ENCODE results near the gene BAIAP3. TPM values are rescaled to one million over a fixed set of nuclear protein-coding genes. Genes with fewer than 3 reads are reported as not detected.

BAIAP3 gene
- total and polyA plus RNA-seq, 2 donors, result 0.63 to 2.7 TPM

DNA sequence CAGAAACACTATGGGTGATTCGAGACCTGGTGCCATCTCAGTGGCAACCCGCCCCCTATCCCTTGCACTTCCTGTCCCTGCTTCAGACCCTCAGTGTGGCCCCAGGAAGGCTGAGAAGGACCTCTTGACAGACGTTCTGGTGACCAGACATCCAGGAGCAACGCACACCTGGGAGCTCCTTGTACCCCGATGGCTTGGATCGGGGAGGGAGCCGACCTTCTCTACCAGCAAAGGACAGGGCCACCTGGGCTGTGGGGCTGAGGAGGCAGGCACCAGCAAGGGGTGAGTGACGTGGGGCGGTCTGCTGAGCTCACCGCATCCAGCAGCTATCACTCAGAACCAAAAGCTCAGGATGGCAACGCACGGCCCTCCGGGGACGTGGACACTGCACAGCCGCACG, 53.9 kb downstream of the BAIAP3 start:
- no peak overlapping the region for H3K27ac ChIP-seq (ENCODE audit: low read depth)
- WGBS, result 90% methylated on average over 16 of the region's 16 CpGs
- DNase-seq (ENCODE audit: extremely low spot score), result no peak
- H3K4me3 ChIP-seq (ENCODE audit: low read depth, low read length), result no peak overlapping the region
- peaks cover 8% of the 10 kb centered on the region for H3K36me3 ChIP-seq (ENCODE audit: insufficient read depth)
- H3K4me1 ChIP-seq (ENCODE audit: insufficient read depth), result no peaks in the 10 kb centered on the region

DNA sequence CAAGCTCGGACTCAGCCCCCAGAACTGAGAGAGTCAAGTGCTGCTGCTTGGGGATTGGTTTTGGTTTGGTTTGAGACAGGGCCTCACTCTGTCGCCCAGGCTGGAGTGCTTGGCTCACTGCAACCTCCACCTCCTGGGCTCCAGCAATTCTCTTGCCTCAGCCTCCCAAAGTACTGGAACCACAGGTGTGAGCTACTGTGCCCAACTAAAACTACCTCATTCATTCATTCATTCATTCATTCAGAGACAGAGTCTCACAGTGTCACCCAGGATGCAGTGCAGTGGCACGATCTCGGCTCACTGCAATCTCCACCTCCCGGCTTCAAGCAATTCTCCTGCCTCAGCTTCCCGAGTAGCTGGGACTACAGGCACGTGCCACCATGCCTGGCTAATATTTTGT, 56.3 kb downstream of the BAIAP3 start:
- no peaks in the 10 kb centered on the region for H3K4me1 ChIP-seq (ENCODE audit: insufficient read depth)
- no peak overlapping the region for H3K27ac ChIP-seq (ENCODE audit: low read depth)
- DNase-seq (ENCODE audit: extremely low spot score), result no peak
- 91% methylated on average over 7 of the region's 7 CpGs for WGBS
- H3K36me3 ChIP-seq (ENCODE audit: insufficient read depth), result peaks cover 4% of the 10 kb centered on the region
- H3K4me3 ChIP-seq (ENCODE audit: low read depth, low read length), result no peak overlapping the region

DNA sequence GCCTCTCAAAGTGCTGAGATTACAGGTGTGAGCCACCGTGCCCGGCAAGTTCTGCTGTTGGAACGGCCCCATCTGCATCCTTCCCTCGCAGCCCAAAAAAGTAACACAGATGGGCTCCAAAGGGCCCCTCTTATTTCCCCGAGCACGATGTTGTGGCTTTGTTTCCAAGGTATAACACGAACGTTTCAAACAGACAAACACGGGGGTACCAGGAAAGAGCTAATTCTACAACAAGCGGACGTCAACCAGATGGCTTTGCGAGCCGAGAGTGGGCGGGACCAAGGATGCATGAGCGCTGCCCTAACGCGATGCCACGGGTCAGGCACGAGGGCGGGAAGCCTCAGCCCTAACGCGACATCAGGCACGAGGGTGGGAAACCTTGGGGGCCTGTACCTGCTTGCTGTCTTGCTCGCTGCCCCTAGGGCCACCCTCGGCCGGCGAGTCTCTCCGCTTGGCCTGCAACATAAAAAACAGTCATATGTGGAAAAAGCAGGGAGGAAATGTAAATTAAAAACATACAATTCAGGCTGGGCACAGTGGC, 56.9 kb downstream of the BAIAP3 start:
- Histone ChIP-seq H3K27ac (ENCODE audit: low read depth) (no peak overlapping the region), H3K4me1 (ENCODE audit: insufficient read depth) (no peaks in the 10 kb centered on the region), H3K4me3 (ENCODE audit: low read depth, low read length) (no peak overlapping the region), H3K36me3 (ENCODE audit: insufficient read depth) (peaks cover 4% of the 10 kb centered on the region)
- 82% methylated on average over 28 of the region's 28 CpGs for WGBS
- no peak for DNase-seq (ENCODE audit: extremely low spot score)

DNA sequence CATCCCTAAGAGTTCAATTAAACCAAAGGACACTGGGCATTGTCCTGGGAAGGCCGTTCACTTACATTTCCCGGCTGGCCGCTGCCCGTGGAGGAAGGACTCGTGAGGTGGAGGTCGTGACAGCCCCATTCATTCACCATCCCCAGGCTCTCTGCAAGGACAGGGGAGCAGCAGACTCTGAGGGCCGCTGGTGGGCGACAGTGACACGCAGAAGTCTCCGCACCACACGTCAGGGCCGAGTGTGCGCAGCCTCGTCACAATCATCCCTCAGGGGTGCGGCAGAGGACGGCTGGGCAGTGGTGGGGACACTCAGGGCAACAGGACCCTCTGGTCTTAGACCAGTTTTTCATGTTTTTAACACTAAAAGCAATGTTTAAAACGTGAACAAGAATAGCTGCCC, 59.4 kb downstream of the BAIAP3 start:
- Histone ChIP-seq H3K4me1 (ENCODE audit: insufficient read depth) (no peaks in the 10 kb centered on the region), H3K4me3 (ENCODE audit: low read depth, low read length) (no peak overlapping the region), H3K27ac (ENCODE audit: low read depth) (no peak overlapping the region), H3K36me3 (ENCODE audit: insufficient read depth) (peaks cover 4% of the 10 kb centered on the region)
- 92% methylated on average over 17 of the region's 17 CpGs for WGBS
- DNase-seq (ENCODE audit: extremely low spot score), result no peak

DNA sequence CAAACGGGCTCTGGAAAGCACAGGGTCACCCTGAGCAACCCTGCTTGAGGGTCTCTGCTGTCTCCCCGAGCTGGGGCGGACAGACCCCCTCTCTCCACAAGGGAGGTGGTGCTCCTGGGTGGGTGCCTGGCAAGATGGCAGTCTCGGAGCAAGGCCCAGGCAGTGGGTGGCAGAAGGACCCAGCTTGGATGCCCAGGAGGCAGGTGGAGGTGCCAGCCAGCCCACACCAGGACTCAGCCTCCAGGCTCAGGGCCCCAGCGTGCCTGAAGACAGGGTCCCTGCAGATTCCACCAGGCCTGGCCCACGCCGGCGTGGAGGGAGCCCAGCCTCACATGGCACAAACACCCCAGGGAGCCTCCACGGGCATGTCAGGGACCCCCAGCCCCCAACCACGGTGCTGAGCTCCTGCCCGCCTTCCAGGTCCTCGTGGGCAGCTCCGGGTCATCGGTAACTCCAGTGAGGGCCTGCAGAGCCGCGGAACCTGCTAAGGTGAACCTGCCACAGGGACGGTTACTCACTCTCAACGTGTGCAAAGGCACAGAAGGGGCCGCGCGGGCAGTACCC, 60.2 kb downstream of the BAIAP3 start:
- no peak for DNase-seq (ENCODE audit: extremely low spot score)
- Histone ChIP-seq H3K4me1 (ENCODE audit: insufficient read depth) (no peaks in the 10 kb centered on the region), H3K36me3 (ENCODE audit: insufficient read depth) (peaks cover 4% of the 10 kb centered on the region), H3K4me3 (ENCODE audit: low read depth, low read length) (no peak overlapping the region), H3K27ac (ENCODE audit: low read depth) (no peak overlapping the region)
- WGBS, result 96% methylated on average over 21 of the region's 21 CpGs

DNA sequence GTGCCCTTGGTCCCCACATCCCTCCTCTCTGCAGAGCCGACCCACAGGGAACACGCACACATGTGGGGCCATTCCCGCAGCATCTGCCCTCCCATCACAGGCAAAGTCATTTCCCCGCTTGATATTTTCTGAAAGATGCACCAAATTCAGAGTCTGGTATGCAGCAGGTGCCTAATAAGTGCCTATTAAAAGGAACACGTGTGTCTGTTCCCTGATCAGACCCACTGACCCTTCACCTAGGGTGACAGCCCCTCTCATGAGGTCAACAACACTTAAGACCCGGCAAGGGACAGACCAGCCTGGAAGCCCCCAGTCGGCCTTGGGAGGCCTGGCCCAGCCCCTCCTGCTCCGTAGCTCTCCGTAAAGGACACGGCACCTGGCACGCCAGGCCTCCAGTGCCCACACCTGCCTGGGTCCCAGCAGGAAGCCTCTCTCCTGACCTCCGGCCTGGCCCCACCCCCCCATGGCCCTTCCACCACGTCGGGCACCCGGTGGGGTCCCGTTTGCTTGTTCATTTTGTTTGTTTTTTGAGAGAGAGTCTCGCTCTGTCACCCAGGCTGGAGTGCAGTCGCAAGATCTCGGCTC, 61.0 kb downstream of the BAIAP3 start:
- Histone ChIP-seq H3K27ac (ENCODE audit: low read depth) (no peak overlapping the region), H3K4me1 (ENCODE audit: insufficient read depth) (no peaks in the 10 kb centered on the region), H3K36me3 (ENCODE audit: insufficient read depth) (peaks cover 4% of the 10 kb centered on the region), H3K4me3 (ENCODE audit: low read depth, low read length) (no peak overlapping the region)
- 90% methylated on average over 19 of the region's 19 CpGs for WGBS
- DNase-seq (ENCODE audit: extremely low spot score), result no peak

DNA sequence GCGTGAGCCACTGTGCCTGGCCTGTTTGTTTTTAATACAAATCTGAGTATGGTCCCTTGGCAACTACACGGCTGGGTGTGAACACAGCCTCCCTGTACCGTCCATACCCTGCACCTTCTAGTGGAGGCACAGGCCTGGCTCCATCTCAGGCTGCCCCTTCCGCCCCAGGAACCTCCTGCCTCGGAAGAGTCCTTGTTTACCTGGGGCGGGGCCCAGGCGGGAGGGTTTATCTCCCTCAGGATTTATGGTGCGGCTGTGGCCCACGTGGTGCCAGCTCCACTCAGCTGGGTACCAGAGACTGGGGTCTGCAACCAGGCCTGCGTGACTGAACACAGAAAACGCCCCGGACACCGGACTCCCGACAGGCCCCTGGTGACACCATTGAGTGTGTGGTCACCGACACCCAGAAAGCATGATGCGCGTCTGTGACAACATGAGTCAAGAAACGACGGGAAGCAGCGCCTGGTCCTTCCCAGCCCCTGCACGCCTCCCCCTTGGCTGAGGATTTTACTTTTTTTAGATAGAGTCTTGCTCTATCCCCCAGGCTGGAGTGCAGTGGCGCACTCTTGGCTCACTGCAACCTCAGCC, 62.1 kb downstream of the BAIAP3 start:
- Histone ChIP-seq H3K4me3 (ENCODE audit: low read depth, low read length) (no peak overlapping the region), H3K36me3 (ENCODE audit: insufficient read depth) (peaks cover under 1% of the 10 kb centered on the region), H3K4me1 (ENCODE audit: insufficient read depth) (no peaks in the 10 kb centered on the region), H3K27ac (ENCODE audit: low read depth) (no peak overlapping the region)
- no peak for DNase-seq (ENCODE audit: extremely low spot score)
- WGBS, result 86% methylated on average over 22 of the region's 22 CpGs

DNA sequence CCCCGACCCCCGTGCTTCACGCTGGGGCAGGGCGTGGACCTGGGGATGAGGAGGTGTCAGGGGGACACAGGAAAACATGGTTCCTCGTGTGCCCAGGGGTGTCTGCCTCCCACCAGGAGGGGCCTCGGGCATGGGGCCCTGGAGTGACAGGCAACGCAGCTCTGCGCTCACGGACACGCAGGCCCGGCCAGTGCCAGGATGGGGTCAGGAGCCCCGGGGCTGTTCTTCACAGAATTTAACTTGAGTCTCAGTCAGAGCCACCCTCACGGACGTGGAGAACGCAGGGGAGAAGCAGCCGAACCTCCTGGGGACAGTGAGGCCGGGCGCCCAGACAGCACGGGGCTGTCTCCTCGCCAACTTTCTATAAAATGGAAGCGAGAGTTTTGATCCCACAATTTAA, 64.3 kb downstream of the BAIAP3 start:
- Histone ChIP-seq H3K36me3 (ENCODE audit: insufficient read depth) (peaks cover 4% of the 10 kb centered on the region), H3K4me1 (ENCODE audit: insufficient read depth) (no peaks in the 10 kb centered on the region), H3K4me3 (ENCODE audit: low read depth, low read length) (no peak overlapping the region), H3K27ac (ENCODE audit: low read depth) (no peak overlapping the region)
- DNase-seq (ENCODE audit: extremely low spot score), result no peak
- 92% methylated on average over 20 of the region's 21 CpGs for WGBS

DNA sequence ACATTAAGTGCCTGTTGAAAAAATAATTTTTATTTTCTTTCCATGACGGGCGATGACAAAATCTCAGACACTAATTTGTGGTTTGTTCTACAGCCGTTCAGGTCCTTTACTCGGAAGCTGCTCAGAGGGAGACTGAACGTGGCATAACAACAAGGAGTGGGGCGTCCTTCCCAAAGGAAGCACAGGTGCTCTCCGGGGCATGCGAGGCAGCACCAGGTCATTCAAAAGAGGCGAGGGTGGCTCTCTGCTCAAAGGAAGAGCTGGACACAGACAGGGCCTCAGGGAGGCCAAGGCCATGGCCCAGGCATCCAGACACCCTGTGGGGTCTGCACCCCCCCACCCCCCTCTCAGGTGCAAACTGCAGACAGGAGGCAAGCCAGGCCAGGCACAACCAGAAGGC, 64.9 kb downstream of the BAIAP3 start:
- Histone ChIP-seq H3K36me3 (ENCODE audit: insufficient read depth) (peaks cover 7% of the 10 kb centered on the region), H3K27ac (ENCODE audit: low read depth) (no peak overlapping the region)
- WGBS, result 94% methylated on average over 9 of the region's 9 CpGs

More for the DNA sequence above, 64.9 kb downstream of the BAIAP3 start:
- Histone ChIP-seq H3K4me1 (ENCODE audit: insufficient read depth) (no peaks in the 10 kb centered on the region), H3K4me3 (ENCODE audit: low read depth, low read length) (no peak overlapping the region)
- DNase-seq (ENCODE audit: extremely low spot score), result no peak

Other genes with a start within 250 kb of the BAIAP3 start
- gene C1QTNF8, start 237.4 kb upstream of the BAIAP3 start, total RNA-seq, result not detected
- not detected for gene C1QTNF8, start 237.4 kb upstream of the BAIAP3 start, polyA plus RNA-seq
- gene CACNA1H, start 180.5 kb upstream of the BAIAP3 start, total RNA-seq, result 10.6 TPM
- gene CACNA1H, start 180.5 kb upstream of the BAIAP3 start, polyA plus RNA-seq, result 151 TPM
- not detected for gene TPSG1, start 108.4 kb upstream of the BAIAP3 start, total RNA-seq
- gene TPSG1, start 108.4 kb upstream of the BAIAP3 start, polyA plus RNA-seq, result 0.71 TPM
- 4.4 TPM for gene TPSB2, start 103.5 kb upstream of the BAIAP3 start, total RNA-seq
- gene TPSB2, start 103.5 kb upstream of the BAIAP3 start, polyA plus RNA-seq, result 80.3 TPM
- gene TPSAB1, start 92.9 kb upstream of the BAIAP3 start, total RNA-seq, result 10.8 TPM
- gene TPSAB1, start 92.9 kb upstream of the BAIAP3 start, polyA plus RNA-seq, result 72.9 TPM
- 1.1 TPM for gene TPSD1, start 77.6 kb upstream of the BAIAP3 start, total RNA-seq
- gene TPSD1, start 77.6 kb upstream of the BAIAP3 start, polyA plus RNA-seq, result 2.1 TPM
- 41.9 TPM for gene UBE2I, start 24.0 kb upstream of the BAIAP3 start, total RNA-seq
- 84.1 TPM for gene UBE2I, start 24.0 kb upstream of the BAIAP3 start, polyA plus RNA-seq
- 22.3 TPM for gene TSR3, start 18.2 kb downstream of the BAIAP3 start, total RNA-seq
- gene TSR3, start 18.2 kb downstream of the BAIAP3 start, polyA plus RNA-seq, result 62.1 TPM
- 28.0 TPM for gene GNPTG, start 18.3 kb downstream of the BAIAP3 start, total RNA-seq
- gene GNPTG, start 18.3 kb downstream of the BAIAP3 start, polyA plus RNA-seq, result 70.4 TPM
- 11.2 TPM for gene UNKL, start 81.1 kb downstream of the BAIAP3 start, total RNA-seq
- 18.7 TPM for gene UNKL, start 81.1 kb downstream of the BAIAP3 start, polyA plus RNA-seq
- gene UQCC4, start 87.1 kb downstream of the BAIAP3 start, total RNA-seq, result 8.5 TPM
- 26.4 TPM for gene UQCC4, start 87.1 kb downstream of the BAIAP3 start, polyA plus RNA-seq
- gene PERCC1, start 97.4 kb downstream of the BAIAP3 start, total RNA-seq, result not detected
- gene PERCC1, start 97.4 kb downstream of the BAIAP3 start, polyA plus RNA-seq, result not detected
- gene CCDC154, start 110.9 kb downstream of the BAIAP3 start, total RNA-seq, result 0.37 TPM
- 0.86 TPM for gene CCDC154, start 110.9 kb downstream of the BAIAP3 start, polyA plus RNA-seq
- gene CLCN7, start 141.4 kb downstream of the BAIAP3 start, total RNA-seq, result 19.6 TPM
- gene CLCN7, start 141.4 kb downstream of the BAIAP3 start, polyA plus RNA-seq, result 64.0 TPM
- gene PTX4, start 155.3 kb downstream of the BAIAP3 start, total RNA-seq, result not detected
- gene PTX4, start 155.3 kb downstream of the BAIAP3 start, polyA plus RNA-seq, result 0.10 TPM
- 10.6 TPM for gene TELO2, start 159.7 kb downstream of the BAIAP3 start, total RNA-seq
- gene TELO2, start 159.7 kb downstream of the BAIAP3 start, polyA plus RNA-seq, result 39.7 TPM
- 10.0 TPM for gene TMEM204, start 200.0 kb downstream of the BAIAP3 start, total RNA-seq
- gene TMEM204, start 200.0 kb downstream of the BAIAP3 start, polyA plus RNA-seq, result 66.0 TPM

All from urinary bladder (tissue), 4 donors.